ENCODE results near the gene ATRIP.

Gene ATRIP

GRCh38 chr3:48409291-48410201 is 37.0 kb upstream of the ATRIP start:
- no peak for DNase-seq (ENCODE audit: low read depth in 2 of 3, low spot score in 1 of 3)

- DNase-seq (ENCODE audit: low read depth in 2 of 3, low spot score in 1 of 3), result no peak
Observed at GRCh38 chr3:48410205-48411040, 36.1 kb upstream of the ATRIP start.

DNA sequence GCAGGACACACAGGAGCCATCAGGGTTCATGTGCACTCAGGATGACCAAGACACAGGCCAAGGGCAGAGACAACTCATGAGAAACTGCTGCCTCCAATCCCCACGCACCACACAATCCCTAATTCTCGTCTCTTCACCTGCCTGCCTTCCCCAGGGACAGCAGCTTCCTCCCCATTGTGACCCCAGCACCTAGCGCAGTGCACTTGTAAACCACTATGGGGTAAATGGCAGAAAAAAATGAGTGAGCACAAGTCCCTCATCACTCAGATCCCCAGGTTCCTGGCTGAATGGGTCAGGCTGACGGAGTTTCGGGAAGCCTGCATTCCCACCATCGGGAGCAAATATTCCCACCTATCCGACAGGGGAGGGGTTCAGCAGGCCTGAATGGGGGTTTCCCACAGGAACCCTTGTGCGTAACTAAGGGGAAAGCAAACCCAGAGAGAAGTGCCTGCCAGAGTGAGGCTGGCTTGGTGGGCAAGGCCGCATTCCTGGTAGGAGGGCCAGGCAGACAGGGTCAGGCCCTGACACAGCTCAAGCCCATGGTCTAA is 35.4 kb upstream of the ATRIP start:
- DNase-seq (ENCODE audit: low read depth in 2 of 3, low spot score in 1 of 3), result no peak

- no peak for DNase-seq (ENCODE audit: low read depth in 2 of 3, low spot score in 1 of 3)
Observed at GRCh38 chr3:48411606-48412374, 34.7 kb upstream of the ATRIP start.

DNA sequence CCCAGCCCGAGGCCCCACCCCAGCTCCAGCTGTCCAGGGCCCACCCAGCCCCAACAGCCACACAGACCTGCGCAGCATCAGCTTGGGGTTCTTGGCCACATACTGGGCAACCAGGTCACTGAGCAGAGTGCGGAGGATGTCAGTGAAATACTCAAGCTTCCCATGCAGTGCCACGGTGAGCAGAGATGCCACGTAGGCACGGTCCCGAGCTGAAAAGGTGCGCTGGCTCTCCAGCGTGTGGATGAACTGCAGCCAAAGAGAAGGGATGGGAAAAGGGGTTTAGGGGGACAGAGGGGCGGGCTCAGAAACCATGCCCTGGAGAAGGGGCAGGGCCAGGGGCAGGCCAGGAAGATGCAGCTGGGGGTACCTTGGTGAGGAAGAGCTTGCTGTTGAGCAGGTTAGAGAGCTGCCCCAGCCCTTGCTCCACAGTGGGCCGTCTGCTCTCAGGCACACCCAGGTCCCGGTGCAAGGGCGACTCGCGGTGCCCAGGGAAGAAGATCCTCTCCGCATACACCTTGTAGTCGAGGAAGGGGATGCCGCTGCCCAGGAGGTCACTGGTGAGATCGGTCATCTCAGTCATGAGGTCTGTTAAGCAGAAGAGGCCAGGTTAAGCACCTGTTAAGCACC is 34.0 kb upstream of the ATRIP start:
- DNase-seq (ENCODE audit: low read depth in 2 of 3, low spot score in 1 of 3), result no peak

GRCh38 chr3:48413086-48413485 is 33.5 kb upstream of the ATRIP start:
- DNase-seq (ENCODE audit: low read depth in 2 of 3, low spot score in 1 of 3), result no peak

DNA sequence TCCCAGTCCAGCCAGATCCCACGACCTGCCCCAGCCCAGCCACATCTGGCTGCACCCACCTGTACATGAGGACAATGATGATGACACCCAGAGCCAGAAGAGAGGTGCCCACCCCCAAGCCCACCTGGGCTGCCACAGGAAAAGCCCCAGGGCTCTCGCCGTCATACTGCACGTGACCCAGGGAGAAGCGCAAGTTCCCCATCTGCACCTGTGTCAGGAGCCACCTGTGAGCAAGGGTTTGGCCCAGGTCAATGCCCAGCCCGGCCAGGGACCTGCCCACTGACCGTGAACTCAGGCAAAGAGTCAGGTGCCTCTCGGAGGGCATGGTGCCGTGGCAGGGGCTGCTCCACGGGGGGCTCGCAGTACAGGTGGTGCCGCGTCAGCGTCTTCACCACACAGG is 32.9 kb upstream of the ATRIP start:
- DNase-seq (ENCODE audit: low read depth in 2 of 3, low spot score in 1 of 3), result no peak

DNA sequence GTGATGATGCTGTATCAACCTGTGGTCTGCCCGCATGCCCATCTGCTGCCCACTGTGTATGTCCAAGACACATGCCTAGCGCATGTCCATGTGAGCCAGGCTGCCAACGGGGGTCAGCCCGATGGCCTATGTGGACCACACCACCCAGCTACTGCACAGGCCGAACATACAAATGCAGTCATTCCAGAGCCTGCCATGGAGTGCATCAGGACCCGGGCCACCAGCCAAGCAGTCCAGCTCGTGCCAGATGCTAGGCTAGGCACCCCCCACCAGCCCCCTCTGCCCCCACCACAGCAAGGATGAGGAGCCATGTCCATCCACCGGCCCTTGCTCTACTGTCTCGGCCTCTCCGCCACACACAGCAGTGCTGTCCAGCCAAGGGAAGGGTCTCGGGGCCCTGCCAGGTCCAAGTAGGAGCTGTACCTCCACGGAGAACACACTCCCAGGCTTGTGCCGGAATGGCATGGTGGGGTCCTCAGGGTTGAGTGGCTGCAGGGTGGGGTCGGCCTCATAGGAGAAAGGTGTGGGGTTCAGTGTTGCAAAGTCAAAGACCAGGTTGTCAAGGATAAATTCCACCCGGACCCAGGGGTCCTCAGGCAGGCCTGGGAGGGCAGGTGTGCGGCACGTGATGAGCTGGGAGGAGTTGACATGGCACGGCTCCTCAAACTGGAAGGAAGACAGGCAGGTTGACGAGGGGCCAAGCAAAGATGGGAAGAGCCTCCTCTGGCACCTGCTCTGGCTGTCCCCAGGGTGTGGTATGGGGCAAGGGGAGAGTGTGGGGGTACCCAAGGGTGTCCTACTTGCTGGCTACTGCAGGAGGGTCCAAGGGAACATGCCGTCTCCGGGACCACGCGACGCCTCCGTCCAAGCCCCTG is 31.9 kb upstream of the ATRIP start:
- DNase-seq (ENCODE audit: low read depth in 2 of 3, low spot score in 1 of 3), result no peak

GRCh38 chr3:48415251-48415953 is 31.1 kb upstream of the ATRIP start:
- no peak for DNase-seq (ENCODE audit: low read depth in 2 of 3, low spot score in 1 of 3)

- no peak for DNase-seq (ENCODE audit: low read depth in 2 of 3, low spot score in 1 of 3)
Observed at GRCh38 chr3:48416091-48416505, 30.4 kb upstream of the ATRIP start.

- no peak for DNase-seq (ENCODE audit: low read depth in 2 of 3, low spot score in 1 of 3)
Observed at GRCh38 chr3:48416546-48416945, 30.0 kb upstream of the ATRIP start.

DNA sequence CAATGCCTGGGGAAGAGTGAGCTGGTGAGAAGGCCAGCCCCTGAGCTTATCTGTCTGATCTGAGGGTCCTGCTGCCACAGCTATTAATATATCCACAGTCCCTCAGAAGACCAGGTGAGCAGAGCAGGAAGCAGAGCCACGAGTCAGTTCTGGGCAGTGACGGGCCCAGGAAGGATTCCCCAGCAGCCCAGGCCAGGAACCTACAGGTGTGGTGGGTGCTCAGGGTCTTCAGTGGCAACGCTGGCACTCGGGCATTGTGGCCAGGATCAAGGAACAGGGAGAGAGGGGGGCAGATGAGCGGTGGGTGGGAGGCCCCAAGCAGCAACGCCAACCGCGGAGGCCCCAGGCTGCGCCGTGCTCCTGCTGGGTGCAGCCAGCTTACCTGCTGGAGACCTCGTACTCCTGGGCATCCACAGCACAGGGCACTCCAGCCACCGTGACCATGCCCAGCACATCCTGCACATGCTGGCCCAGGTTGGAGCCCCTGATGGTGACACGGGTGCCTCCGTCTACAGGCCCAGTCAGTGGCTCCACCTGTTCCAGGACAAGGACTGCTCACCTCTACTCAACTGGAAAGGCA is 28.9 kb upstream of the ATRIP start:
- no peak for DNase-seq (ENCODE audit: low read depth in 2 of 3, low spot score in 1 of 3)

GRCh38 chr3:48418140-48418539 is 28.4 kb upstream of the ATRIP start:
- DNase-seq (ENCODE audit: low read depth in 2 of 3, low spot score in 1 of 3), result no peak

DNA sequence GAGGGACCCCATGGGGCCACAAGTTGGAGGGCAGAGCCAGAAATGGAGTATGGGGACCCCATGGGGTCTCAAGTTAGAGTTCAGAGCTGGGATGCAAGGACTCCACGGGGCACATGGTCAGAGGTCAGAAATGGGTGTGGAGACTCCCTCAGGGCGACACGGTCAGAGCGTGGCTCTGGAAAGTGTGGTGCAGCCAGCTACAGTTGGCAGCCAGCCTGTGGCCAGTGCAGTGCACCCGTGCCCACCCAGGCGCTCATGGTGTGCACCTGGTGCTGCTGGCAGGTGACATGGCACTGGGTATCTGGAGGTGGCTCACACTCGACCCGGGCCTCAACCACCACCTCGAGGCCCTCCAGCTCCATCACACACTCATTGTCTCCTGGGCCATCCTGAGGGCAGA is 27.9 kb upstream of the ATRIP start:
- DNase-seq (ENCODE audit: low read depth in 2 of 3, low spot score in 1 of 3), result no peak

GRCh38 chr3:48419149-48419548 is 27.4 kb upstream of the ATRIP start:
- no peak for DNase-seq (ENCODE audit: low read depth in 2 of 3, low spot score in 1 of 3)

DNA sequence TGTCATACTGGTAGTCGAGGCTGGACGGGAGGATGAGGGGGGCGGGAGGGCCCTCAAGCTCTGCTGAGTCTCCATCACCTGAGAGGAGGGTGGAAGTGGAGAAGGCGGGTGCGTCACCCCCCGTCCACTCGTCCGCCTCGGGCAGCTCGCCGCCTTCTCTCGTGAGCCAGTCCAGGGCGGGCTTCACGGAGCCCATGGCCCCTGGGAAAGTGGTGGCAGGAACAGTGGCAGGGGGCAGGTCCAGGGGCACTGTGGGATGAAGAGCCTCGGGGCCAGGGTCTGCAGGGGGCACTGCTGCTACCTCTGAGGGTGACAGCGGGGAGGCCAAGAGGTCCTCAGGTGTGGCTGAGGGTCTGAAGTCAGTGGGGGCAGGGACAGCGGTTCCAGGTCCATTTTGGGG is 26.9 kb upstream of the ATRIP start:
- DNase-seq (ENCODE audit: low read depth in 2 of 3, low spot score in 1 of 3), result no peak

DNA sequence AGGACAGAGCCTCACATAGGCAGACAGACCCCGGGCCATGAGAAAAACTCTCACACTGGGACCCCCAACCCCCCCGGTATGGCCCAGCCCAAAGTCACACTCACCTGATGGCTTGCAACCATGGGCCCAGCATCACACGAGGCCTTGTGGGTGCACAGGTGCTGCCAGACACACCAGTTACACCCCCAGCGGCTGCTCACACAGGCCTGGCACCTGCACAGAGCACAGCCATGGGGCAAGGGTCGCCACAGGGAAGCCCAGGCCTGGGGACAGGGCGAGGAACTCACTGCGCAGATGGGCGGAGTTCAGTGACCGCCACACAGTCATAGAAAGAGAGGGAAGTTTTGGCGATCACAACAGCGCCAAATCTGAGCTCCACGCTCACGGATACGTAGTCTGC is 26.0 kb upstream of the ATRIP start:
- no peak for DNase-seq (ENCODE audit: low read depth in 2 of 3, low spot score in 1 of 3)

GRCh38 chr3:48422272-48422671 is 24.3 kb upstream of the ATRIP start:
- no peak for DNase-seq (ENCODE audit: low read depth in 2 of 3, low spot score in 1 of 3)

- DNase-seq (ENCODE audit: low read depth in 2 of 3, low spot score in 1 of 3), result no peak
Observed at GRCh38 chr3:48422681-48423080, 23.9 kb upstream of the ATRIP start.

All from stimulated activated CD4-positive, alpha-beta T cell treated with anti-CD3 and anti-CD28 coated beads, Interleukin-12 subunit alpha, Interleukin-12 subunit beta, amount 100 ng/mL, for 48 hours (primary cell).